CD1c-positive myeloid dendritic cell (primary cell): Measurements from ENCODE around the gene EYS.
"Not testable (repeated sequence)": the region's sequence is repeated elsewhere in the genome, so short reads cannot be mapped to it uniquely, and the experiment has no call there.

Source experiments
- DNase-seq: peaks from one replicate; pipeline ENCODE4 v3.0.0-alpha.2; 2016; ENCODE audit errors: extremely low spot score

EYS gene

DNA sequence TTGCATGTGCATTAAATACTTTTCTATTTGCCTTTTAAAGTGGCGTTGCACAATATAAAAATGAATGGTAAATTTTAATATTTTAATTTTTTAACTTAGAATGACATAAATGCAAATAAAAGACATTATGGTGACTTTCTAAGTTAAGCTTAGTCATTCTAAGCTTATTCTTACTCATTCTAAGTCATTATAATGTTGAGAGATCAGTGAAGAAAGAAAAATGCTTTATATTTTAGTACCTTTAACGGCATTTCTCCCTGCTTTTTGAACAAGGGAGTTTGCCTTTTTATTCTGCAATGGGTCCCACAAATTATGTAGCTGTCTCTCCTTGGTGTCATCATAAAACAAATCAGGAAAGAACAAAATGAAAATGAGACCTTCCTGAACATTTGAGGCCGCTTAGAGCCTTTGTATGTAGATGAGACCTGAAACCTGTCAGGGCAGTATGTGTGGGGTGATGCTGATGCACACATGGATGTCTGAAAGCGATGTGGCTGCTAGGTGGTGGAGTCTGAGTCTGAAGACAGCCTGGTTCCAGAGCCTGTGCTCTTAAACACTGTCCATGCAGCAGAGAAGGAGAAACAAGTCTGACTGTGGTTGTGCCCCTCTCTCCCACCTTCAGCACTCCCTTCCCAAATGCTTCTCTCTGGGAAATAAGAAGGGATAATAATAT lies 1913.4 kb downstream of the EYS start:
- DNase-seq = no peak

DNA sequence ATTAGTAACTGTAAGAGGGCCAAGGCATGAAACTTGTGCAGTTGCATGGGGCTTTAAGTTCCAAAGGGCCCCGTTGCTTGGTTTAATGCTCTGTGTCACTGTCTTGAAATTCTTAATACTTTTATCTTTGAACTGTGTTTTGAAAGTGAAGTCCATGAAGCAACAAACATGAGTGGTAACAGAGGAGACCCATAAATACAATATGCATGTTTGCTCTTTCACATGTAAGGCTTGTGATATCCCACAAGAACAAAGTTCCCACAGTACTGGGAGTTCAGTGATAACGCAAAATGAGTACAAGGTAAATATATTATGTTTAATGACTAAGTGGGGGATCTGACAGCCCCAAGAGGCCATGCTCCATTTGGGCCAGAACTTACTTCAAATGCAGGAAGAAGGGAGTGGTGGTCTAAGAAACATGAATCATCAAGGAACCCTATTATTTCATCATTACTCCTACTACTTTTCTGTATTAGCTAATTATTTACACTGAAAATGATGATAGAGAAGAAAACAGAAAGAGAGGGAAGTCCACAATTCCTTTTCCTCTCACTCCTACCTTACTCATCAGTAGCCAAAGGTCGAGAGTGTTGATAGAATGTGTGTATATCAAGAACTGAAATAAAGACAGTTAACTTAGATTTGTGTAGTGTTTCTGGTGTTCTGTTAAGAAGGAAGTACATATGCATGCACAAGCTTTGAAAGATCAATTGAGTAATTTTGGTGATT lies 1914.1 kb downstream of the EYS start:
- DNase-seq = peak; percentile 28

DNA sequence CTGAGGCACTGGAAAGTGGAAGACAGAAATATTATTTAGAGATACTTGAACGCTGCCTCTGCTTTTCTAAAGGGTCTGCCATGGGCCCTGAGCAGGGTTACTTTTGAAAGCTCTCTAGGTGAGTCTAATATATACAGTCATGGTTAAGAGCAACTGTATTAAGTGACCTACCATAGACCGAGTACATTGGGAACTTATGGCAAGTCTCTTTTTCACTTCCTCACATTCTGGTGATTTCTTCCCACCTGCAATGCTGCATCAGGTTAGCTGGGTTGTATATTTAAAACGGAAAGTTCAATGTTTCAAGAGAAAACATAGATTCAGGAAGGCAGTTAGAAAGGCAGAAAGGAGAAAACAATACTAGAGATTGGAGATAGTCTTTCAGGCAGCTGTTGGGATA lies 1916.7 kb downstream of the EYS start:
- DNase-seq = no peak

DNA sequence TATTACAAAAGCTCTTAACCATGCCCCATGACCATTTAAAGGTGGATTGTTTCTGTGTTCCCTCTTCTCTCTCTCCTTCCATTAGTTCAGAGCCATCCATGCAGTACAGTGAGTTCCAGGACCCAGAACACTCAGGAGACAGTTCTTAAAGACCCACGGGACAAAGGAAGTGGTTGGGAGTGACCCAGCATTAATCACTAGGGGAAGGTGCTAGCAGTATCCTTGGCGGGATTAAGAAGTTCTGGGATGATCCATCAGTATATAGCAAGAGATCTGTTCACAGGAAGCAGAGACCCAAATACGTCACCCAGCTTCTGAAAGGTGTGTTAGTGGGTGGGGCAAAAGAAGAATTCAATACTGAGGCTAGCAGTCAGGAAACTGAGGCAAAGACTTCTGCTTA lies 1917.3 kb downstream of the EYS start:
- no peak for DNase-seq

DNA sequence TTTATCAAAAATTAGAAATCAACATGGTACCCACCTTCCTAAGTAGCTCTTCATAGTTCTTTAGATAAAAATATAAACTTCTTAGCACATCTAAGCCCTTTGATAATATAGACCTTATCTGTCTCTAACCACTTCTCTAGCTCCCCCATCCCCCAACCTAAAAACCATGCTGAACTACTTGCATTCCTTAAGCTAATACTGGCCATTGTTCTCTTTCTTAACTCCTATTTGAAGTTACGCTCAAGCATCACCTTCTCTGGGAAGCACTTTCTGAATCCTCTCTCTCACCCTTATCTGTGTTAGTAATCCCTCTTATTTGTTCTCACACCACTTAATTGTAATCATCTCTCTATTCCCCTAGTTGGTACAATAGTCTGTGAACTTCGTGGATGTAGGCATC lies 1918.5 kb downstream of the EYS start:
- DNase-seq = no peak

DNA sequence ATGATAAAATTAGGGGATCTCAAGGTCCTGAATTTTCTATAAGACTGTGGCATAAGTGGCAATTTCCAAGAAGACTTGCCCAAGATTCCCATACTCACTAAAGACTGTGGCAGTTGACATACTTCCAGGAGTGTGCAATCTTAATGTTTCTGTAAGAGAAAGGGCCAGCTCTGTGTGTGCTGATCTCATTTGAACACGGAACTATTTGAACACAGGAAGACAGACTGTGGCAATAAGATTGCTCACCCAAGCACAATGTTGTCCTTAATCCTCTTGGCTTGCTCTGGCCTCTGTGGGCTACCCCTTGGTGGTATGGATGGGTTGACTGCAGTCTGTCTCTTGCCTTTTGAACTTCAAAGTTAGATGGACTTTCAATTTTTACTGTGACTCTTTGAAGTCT lies 1920.0 kb downstream of the EYS start:
- DNase-seq = no peak

DNA sequence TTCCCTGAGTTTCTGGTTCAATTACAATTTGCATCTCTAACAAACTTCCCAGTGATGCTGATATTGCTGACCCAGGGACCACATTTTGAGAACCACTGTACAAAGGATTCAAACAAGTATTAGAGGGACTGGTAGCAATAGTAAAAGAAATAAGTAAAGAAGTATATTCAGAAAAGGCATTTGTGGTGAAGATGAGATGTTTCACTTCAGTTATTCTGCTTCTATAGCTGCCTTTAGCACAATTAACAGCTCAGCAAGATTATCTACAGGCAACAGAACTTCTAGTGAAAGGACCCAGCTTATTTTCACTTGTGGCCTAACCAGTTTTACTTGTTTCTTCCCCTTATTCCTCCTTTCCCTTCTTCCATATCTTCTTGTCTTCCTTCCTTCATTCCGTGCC lies 1922.0 kb downstream of the EYS start:
- no peak for DNase-seq

DNA sequence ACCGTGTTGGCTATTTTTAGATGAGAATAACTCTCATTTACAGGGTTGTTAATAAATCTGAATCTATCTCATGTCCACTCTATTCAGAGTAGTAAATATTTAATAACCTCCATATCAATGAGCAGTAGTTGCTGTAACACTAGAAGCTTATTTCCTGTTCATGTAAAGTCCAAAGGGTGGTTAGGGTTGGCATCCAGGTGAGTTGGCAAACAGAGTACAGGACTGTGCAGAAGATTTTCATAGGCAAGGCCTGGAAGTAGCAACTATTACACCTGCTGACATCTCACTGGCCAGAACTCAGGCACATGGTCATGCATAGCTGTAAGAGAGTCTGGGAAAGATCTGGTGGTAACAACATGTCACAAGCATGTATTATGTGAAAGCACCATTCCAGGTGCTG lies 1923.9 kb downstream of the EYS start:
- no peak for DNase-seq

DNA sequence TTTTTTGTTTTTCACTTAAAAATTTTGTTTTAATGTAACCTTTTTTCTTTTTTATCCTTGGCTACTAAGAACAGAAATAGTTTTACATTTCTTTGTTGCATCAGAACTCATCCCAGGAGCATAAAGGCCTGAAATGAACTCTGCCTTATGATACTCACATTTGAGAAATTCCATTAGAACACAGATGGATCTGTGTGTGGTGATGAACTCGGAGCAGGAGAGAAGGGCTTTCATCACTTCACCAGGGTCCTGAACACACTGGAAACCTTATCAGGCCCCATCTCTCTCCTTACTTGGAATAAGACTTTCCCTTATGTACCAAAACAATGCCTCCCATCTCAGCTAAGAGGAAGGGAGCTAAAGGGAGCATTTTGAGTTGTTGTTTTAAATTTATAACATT lies 1932.1 kb downstream of the EYS start:
- no peak for DNase-seq

DNA sequence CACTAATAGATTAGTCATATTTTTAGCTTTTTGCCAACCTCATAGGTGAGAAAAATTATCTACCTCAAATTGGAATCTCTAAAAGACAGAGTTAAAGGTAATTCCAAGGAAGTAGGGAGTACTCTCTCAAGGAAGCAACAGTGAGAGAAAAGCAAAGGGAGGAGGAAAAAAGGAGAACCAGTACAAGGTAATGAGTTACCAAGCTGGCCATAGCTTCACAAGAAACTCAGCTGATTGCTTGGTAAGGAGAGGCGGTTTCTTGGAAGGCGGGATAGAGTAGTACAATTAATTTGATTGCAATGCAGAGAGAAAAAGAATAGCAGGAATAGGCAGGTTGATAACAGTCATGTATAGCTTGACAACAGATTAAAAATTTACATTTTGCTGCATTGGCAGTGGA lies 1933.8 kb downstream of the EYS start:
- DNase-seq = no peak

DNA sequence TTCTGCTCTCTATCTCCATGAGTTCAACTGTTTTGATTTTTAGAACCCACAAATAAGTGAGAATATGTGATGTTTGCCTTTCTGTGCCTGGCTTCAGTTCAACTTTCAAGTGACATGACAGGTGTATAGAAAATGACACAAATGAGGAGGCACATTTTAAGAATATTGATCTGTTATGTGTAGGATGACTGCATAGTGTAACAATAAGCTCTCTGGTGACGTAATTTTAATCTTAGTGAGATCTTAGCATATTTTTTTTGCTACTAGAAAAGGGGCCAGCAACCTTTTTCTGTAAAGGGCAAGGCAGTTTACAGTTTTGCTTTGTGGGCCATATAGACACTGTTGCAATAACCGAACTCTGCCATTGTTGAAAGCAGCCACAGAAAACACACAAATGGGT lies 1941.2 kb downstream of the EYS start:
- no peak for DNase-seq

DNA sequence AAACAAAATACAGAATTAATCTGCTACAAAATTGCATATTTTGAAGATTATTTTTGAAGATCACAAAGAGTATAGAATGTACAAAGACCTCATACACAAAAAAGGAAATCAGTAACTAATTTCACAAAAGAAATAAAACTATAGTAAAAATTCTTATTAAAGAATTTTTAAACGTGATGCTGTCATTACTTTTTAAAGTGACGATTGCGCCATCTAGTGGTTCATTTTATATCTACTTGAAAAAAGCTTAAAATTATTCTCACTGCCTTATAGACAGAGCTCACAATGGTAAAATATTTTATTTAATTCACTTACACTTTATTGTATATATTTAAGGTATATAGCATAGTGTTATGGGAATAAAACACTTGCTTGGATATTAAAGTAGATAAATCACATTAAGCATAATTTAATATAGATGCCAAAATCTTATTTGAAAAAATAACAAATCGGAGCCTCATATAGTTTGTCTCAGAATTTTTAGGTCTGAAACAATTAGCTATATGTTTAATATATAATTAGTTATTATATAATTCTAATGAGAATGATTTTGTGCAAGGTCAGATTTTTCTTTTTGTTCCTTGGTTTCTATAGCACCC lies 1942.6 kb downstream of the EYS start:
- peak; percentile 79 for DNase-seq

DNA sequence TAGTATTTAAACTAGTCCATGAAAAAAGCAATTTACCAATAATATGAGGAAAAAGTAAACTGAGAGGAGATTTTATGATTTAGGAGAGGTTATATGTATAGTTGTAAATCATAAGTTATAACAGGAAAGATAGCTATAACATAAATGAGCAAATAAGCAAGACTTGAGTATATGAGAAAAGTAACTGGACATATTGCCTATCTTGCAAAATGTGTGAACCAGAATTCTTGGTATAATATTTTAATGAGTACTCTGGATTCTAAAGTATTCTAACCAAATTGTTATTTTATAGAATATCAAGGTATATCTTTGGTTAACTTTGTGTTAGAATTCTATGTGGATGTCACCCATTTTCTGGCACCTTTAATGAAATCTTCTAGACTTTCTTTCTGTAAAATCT lies 1946.8 kb downstream of the EYS start:
- no peak for DNase-seq

DNA sequence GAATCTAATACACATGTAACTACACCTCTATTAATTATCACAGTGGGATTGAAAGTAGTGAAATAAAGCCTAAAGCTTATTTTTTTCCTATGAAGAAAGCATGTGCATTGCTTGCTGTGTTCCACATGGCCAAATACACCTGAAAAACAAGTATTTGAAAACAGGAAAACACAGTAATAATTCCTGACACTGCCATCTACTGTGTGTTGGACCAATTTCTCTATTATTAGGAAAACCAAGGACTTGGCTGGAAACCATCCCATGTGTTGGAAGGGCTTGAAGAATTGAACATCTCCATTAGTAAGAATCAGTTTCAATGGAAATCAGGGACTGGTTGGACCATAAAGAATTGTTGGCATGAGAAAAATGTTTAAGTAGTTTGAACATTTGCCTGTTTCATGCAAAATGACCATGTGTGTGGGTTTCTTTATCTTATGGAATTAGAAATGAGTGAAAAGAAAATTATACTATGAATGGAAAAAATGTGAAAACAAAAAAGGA lies 1947.4 kb downstream of the EYS start:
- DNase-seq = no peak

DNA sequence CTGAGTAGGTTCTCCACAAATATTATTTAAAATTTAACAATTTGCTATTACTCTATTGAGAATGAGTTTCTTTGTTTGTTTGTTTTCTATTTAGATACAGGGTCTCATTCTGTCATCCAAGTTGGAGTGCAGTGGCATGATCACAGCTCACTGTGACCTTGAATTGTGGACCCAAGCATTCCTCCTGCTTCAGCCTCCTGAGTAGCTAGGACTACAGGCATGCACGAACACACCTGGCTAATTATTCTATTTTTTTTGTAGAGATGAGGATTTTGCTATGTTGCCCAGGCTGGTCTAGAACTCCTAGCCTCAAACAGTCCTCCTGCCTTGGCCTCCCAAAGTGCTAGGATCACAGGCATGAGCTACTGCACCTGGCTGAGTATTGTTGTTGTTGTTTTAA lies 1949.2 kb downstream of the EYS start:
- no peak for DNase-seq

DNA sequence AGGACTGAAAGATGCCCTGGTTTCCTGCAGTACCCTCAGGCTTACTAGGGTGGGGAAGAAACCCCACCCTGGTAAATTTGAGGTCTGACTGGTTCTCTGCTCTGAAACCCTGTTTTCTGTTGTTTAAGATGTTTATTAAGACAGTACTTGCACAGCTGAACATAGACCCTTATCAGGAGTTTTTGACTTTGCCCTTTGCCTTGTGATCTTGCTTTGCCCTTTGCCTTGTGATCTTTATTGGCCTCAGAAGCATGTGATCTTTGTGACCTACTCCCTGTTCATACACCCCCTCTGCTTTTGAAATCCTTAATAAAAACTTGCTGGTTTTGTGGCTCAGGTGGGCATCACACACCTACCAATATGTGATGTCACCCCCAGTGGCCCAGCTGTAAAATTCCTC lies 1949.8 kb downstream of the EYS start:
- DNase-seq = not testable (repeated sequence)

DNA sequence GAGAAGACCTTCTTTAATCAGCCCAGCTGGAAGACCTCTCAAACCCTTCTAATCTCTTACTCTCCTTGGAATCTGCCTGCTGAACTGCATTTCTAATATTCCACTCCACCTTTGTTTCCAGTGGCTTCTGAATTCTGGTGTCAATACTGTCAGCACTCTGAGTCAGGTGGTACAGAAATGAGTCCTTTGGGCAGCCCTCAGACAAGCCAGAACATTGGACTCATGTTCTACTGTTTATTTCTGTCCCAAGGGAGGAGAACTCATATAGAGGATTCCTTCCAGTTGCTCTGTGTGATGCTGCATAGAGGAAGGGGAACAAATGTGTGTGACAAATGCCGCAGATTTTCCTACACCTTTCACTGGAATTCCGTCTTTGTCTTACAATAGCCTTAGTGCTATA lies 1956.6 kb downstream of the EYS start:
- no peak for DNase-seq

DNA sequence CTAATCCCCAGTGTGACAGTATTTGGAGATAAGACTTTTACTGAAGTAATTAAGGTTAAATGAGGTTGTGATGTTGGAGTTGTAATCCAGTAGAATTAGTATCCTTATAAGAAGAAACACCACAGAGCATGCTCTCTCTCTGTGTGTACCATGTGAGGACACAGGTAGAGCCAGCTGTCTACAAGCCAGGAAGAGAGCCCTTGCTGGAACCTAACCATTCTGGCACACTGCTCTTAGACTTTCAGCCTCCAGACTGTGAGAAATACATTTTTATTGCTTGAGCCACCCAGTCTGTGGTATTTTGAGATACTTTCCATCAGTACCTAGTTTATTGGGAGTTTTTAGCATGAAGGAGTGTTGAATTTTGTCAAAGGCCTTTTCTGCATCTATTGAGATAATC lies 1961.2 kb downstream of the EYS start:
- DNase-seq = no peak

DNA sequence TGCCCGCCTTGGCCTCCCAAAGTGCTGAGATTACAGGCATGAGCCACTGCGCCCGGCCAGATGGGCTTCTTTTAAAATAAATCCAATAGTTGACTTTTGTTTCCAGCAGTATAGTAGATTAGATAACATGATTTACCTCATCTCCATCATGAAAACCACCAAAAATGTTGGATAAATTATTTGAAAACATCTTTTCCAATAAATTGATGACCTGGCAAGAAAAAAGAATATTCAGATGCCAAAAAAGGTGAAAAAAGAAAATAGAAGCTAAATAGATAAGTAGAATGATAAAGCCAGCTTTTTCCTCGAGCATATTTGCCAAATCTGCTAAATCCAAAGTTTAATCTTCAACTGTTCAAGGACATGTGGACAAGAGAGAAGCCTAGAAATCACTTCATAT lies 1962.2 kb downstream of the EYS start:
- no peak for DNase-seq

DNA sequence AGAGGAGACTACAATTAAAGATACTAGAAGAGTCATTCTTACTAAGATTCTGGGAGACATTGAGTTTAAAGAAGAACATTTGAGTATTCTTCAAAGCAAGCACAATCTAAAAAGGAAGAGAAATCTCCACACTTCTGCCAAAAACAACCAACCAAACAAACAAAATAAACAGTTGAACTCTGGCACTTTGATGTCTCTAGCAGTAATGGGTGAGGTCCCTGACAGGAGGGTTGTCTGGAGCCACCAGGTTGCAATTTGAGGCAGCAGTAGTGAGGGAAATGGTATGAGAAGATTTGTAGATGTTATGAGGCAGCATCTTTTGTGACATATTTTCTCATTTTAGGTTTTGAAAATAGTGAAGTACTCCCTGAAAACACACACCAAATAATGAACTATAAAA lies 1963.3 kb downstream of the EYS start:
- no peak for DNase-seq

DNA sequence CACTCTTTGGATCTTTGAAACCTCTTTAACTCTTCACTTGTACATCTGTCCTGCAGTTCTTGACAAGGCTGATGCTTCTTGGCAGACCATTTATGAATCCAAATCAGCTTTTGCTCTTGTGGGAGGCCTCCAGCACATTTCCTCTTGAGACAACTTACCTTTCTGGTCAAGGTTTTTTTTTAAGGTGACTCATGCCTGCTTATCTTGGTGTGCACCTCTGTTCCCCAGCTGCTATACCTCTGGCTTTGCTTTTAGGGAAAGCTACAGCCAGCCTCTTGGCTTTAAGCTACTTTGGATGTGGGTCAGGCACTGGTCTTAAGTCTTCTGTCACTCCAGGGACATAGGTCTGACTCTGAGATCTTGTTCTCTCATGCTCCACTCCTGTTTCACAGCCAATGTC lies 1965.0 kb downstream of the EYS start:
- no peak for DNase-seq

DNA sequence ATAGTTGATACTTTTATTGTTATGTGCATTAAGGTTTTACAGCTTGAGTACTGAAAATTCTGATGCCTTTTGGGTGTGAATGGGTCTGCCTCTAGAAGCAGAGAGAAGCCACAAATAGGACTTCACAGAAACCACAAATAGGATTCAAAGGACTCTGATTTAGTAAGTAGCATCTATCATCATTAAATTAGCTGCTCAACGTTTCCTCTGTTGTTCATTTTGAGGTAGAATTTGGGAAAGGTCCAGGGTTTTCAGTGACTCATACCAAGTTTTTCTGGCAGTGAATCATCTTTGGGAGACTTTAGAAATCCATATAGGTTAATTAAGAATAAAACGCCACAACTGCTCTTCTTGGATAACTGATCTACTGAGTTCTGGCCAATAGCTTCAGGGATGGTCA lies 1966.3 kb downstream of the EYS start:
- DNase-seq = no peak

DNA sequence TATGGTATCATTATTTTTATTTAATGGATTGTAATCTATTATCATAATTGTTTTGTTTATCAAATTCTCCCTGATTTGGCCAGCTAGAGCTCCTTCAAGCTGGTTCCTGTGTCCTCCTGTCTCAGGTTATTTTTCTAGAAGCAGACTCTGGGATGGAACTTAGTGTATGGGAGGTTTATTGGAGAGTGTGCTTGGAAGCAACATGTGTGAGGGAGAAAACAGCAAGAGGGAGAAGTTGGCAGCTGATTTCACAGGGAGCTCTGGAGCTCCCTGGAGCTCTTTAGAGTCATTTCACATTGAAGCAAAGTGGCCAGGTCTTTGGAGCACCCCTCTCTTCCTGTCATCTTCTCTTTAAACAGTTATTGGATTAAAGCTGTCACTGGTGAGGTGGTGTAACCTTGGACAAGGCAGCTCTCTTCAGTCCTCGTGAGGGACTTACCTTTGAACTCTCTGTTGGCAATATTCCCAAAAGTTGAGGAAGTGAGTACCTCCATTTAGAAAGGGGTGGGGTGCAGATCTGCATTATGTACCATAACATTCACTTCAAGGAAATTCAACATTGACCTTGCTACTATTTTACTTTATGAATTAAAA lies 1967.8 kb downstream of the EYS start:
- DNase-seq = no peak
